ENCODE data around the gene ACER3. TPM values are rescaled to one million over a fixed set of nuclear protein-coding genes. Genes with fewer than 3 reads are reported as not detected.

ACER3 gene
- total RNA-seq, 1 donor from 2014 or later: 12.4 TPM

GRCh38 chr11:76935042-76935441 lies 74.3 kb downstream of the ACER3 start:
- DNase-seq (ENCODE audit: low read depth): no peak
- TF ChIP-seq, protein P1, sequence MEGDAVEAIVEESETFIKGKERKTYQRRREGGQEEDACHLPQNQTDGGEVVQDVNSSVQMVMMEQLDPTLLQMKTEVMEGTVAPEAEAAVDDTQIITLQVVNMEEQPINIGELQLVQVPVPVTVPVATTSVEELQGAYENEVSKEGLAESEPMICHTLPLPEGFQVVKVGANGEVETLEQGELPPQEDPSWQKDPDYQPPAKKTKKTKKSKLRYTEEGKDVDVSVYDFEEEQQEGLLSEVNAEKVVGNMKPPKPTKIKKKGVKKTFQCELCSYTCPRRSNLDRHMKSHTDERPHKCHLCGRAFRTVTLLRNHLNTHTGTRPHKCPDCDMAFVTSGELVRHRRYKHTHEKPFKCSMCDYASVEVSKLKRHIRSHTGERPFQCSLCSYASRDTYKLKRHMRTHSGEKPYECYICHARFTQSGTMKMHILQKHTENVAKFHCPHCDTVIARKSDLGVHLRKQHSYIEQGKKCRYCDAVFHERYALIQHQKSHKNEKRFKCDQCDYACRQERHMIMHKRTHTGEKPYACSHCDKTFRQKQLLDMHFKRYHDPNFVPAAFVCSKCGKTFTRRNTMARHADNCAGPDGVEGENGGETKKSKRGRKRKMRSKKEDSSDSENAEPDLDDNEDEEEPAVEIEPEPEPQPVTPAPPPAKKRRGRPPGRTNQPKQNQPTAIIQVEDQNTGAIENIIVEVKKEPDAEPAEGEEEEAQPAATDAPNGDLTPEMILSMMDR (IDR thresholded peaks at IDR 0.05; ENCODE audit: insufficient read depth, low read length, severe bottlenecking): no peak
- no peak for FAIRE-seq
- Histone ChIP-seq H3K36me3 (ENCODE audit: control insufficient read depth, insufficient read depth, low read length) (no peaks in the 10 kb centered on the region), H3K27me3 (ENCODE audit: control insufficient read depth, insufficient read depth, low read length) (no peaks in the 10 kb centered on the region), H3K4me3 (ENCODE audit: low read depth, low read length) (no peak overlapping the region)

GRCh38 chr11:76939219-76939631 lies 78.5 kb downstream of the ACER3 start:
- no peaks in the 10 kb centered on the region for H3K36me3 ChIP-seq (ENCODE audit: control insufficient read depth, insufficient read depth, low read length)
- FAIRE-seq (no peak), DNase-seq (ENCODE audit: low read depth) (peak; percentile 85)
- H3K4me3 ChIP-seq (ENCODE audit: low read depth, low read length): no peak overlapping the region
- no peaks in the 10 kb centered on the region for H3K27me3 ChIP-seq (ENCODE audit: control insufficient read depth, insufficient read depth, low read length)
- TF ChIP-seq, protein P1 (IDR thresholded peaks at IDR 0.05; ENCODE audit: insufficient read depth, low read length, severe bottlenecking): no peak

DNA sequence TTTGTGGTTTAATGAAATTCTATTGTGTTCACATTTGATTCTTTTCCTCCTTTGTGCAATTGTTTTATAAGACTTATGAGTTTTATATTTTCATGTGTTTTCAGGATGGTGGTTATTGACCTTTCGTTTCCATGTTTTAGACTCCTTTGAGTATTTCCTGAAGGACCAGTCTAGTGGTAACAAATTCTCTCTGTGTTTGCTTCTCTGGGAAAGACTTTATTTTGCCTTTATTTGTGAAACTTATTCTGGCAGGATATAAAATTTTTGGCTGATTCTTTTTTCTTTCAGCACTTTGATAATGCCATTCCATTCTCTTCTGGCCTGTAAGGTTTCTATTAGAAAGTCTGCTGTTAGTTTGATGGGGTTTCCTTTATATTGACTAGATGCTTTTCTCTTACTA lies 83.5 kb downstream of the ACER3 start:
- FAIRE-seq: no peak
- no peaks in the 10 kb centered on the region for H3K36me3 ChIP-seq (ENCODE audit: control insufficient read depth, insufficient read depth, low read length)
- no peak for DNase-seq (ENCODE audit: low read depth)
- TF ChIP-seq, protein P1 (IDR thresholded peaks at IDR 0.05; ENCODE audit: insufficient read depth, low read length, severe bottlenecking): no peak
- no peak overlapping the region for H3K4me3 ChIP-seq (ENCODE audit: low read depth, low read length)
- no peaks in the 10 kb centered on the region for H3K27me3 ChIP-seq (ENCODE audit: control insufficient read depth, insufficient read depth, low read length)

- TF ChIP-seq, protein P1 (IDR thresholded peaks at IDR 0.05; ENCODE audit: insufficient read depth, low read length, severe bottlenecking): no peak
- no peaks in the 10 kb centered on the region for H3K36me3 ChIP-seq (ENCODE audit: control insufficient read depth, insufficient read depth, low read length)
- DNase-seq (ENCODE audit: low read depth) (no peak), FAIRE-seq (no peak)
- H3K27me3 ChIP-seq (ENCODE audit: control insufficient read depth, insufficient read depth, low read length): no peaks in the 10 kb centered on the region
- H3K4me3 ChIP-seq (ENCODE audit: low read depth, low read length): no peak overlapping the region
Observed at GRCh38 chr11:76946223-76946622, 85.5 kb downstream of the ACER3 start.

GRCh38 chr11:76947190-76947589 lies 86.5 kb downstream of the ACER3 start:
- H3K36me3 ChIP-seq (ENCODE audit: control insufficient read depth, insufficient read depth, low read length): no peaks in the 10 kb centered on the region
- H3K4me3 ChIP-seq (ENCODE audit: low read depth, low read length): no peak overlapping the region
- no peak for FAIRE-seq
- no peak for DNase-seq (ENCODE audit: low read depth)
- TF ChIP-seq, protein P1 (IDR thresholded peaks at IDR 0.05; ENCODE audit: insufficient read depth, low read length, severe bottlenecking): no peak
- H3K27me3 ChIP-seq (ENCODE audit: control insufficient read depth, insufficient read depth, low read length): no peaks in the 10 kb centered on the region

DNA sequence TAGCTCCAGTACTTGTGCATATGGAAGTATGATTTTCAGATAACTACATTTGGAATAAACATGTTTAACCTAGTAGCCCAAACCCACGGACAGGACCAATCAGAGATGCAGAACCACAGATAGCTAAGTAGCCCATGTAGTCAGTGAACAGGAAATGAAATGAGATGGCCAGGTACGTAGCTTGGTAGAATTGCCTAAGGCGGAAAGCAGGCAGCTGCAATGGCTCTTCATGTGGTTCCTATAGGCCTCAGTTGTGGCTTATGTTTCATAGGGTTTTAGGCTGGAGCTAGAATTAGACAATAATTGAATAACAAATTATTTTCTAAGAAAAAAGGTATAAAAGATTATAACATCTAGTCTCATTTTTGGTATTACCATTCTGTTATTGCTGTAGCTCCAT lies 87.1 kb downstream of the ACER3 start:
- no peak for FAIRE-seq
- TF ChIP-seq, protein P1 (IDR thresholded peaks at IDR 0.05; ENCODE audit: insufficient read depth, low read length, severe bottlenecking): no peak

More for the DNA sequence above, 87.1 kb downstream of the ACER3 start:
- H3K27me3 ChIP-seq (ENCODE audit: control insufficient read depth, insufficient read depth, low read length): no peaks in the 10 kb centered on the region
- no peak overlapping the region for H3K4me3 ChIP-seq (ENCODE audit: low read depth, low read length)
- H3K36me3 ChIP-seq (ENCODE audit: control insufficient read depth, insufficient read depth, low read length): no peaks in the 10 kb centered on the region
- no peak for DNase-seq (ENCODE audit: low read depth)

Data from bronchial epithelial cell (primary cell).